GM18909 (cell line): ENCODE results near the gene EXOC4.
A peak's percentile ranks its signal among the peaks of the same experiment; 100 is the strongest.

ENCODE experiments used
- ATAC-seq: cut with Tn5 transposase; IDR thresholded peaks from one replicate; pipeline ENCODE4 v1.9.1; 2021; ENCODE audit warnings: mild to moderate bottlenecking; ENCODE audit not compliant: unreplicated experiment, poor library complexity

The EXOC4 gene

GRCh38 chr7:133837224-133837623 lies 584.3 kb downstream of the EXOC4 start:
- ATAC-seq = no peak

- ATAC-seq = no peak
These were observed 586.2 kb downstream of the EXOC4 start for GRCh38 chr7:133839121-133839520.

- no peak for ATAC-seq
These were observed 590.5 kb downstream of the EXOC4 start for GRCh38 chr7:133843341-133843740.

GRCh38 chr7:133845005-133845404 lies 592.1 kb downstream of the EXOC4 start:
- no peak for ATAC-seq

- no peak for ATAC-seq
These were observed 593.5 kb downstream of the EXOC4 start for GRCh38 chr7:133846203-133846945.

- ATAC-seq = no peak
These were observed 597.8 kb downstream of the EXOC4 start for GRCh38 chr7:133850497-133851280.

- no peak for ATAC-seq
These were observed 598.5 kb downstream of the EXOC4 start for GRCh38 chr7:133851411-133851810.

- ATAC-seq = peak; percentile 83
These were observed 600.9 kb downstream of the EXOC4 start for GRCh38 chr7:133853706-133854276.

GRCh38 chr7:133854739-133855138 lies 601.9 kb downstream of the EXOC4 start:
- peak; percentile 52 for ATAC-seq

- no peak for ATAC-seq
These were observed 604.7 kb downstream of the EXOC4 start for GRCh38 chr7:133857376-133858119.

- no peak for ATAC-seq
These were observed 605.4 kb downstream of the EXOC4 start for GRCh38 chr7:133858311-133858710.

- ATAC-seq = no peak
These were observed 606.4 kb downstream of the EXOC4 start for GRCh38 chr7:133859231-133859630.

- no peak for ATAC-seq
These were observed 607.1 kb downstream of the EXOC4 start for GRCh38 chr7:133859871-133860450.

GRCh38 chr7:133860628-133861335 lies 607.9 kb downstream of the EXOC4 start:
- no peak for ATAC-seq

- no peak for ATAC-seq
These were observed 609.0 kb downstream of the EXOC4 start for GRCh38 chr7:133861876-133862275.

GRCh38 chr7:133863362-133864061 lies 610.6 kb downstream of the EXOC4 start:
- ATAC-seq = no peak

- no peak for ATAC-seq
These were observed 616.7 kb downstream of the EXOC4 start for GRCh38 chr7:133869556-133869955.

GRCh38 chr7:133871757-133872156 lies 618.9 kb downstream of the EXOC4 start:
- no peak for ATAC-seq

GRCh38 chr7:133873187-133873586 lies 620.3 kb downstream of the EXOC4 start:
- ATAC-seq = no peak
